Stimulated activated CD4-positive, alpha-beta T cell treated with anti-CD3 and anti-CD28 coated beads, Interleukin-12 subunit alpha, Interleukin-12 subunit beta, amount 100 ng/mL, for 4 hours (primary cell): ENCODE measurements around the gene ITPKA.
A peak's percentile ranks its signal among the peaks of the same experiment; 100 is the strongest.
"Not testable (repeated sequence)": the region's sequence is repeated elsewhere in the genome, so short reads cannot be mapped to it uniquely, and the experiment has no call there.

Experiments
- DNase-seq: peaks from one replicate; pipeline ENCODE4 v3.0.0-alpha.2; 2020

ITPKA gene

GRCh38 chr15:41493205-41493901, at the start of gene ITPKA:
Gene ITPKA, plus strand, starts transcription at chr15:41493874. Its CDS starts 54 bp downstream, at chr15:41493928.
- DNase-seq: peak; percentile 92

- DNase-seq: no peak
Observed at GRCh38 chr15:41445399-41445798, 48.3 kb upstream of the ITPKA start.

- DNase-seq: no peak
Observed at GRCh38 chr15:41462084-41462795, 31.4 kb upstream of the ITPKA start.

- no peak for DNase-seq
Observed at GRCh38 chr15:41464889-41465580, 28.6 kb upstream of the ITPKA start.

- DNase-seq: no peak
Observed at GRCh38 chr15:41465822-41466421, 27.8 kb upstream of the ITPKA start.

GRCh38 chr15:41466711-41467110, 27.0 kb upstream of the ITPKA start:
- DNase-seq: no peak

- DNase-seq: not testable (repeated sequence)
Observed at GRCh38 chr15:41469644-41470043, 24.0 kb upstream of the ITPKA start.

- DNase-seq: no peak
Observed at GRCh38 chr15:41473418-41473817, 20.3 kb upstream of the ITPKA start.

GRCh38 chr15:41474436-41474835, 19.2 kb upstream of the ITPKA start:
- DNase-seq: no peak

GRCh38 chr15:41474941-41475340, 18.7 kb upstream of the ITPKA start:
- no peak for DNase-seq

GRCh38 chr15:41476416-41477048, 17.1 kb upstream of the ITPKA start:
- no peak for DNase-seq

GRCh38 chr15:41480396-41481140, 13.1 kb upstream of the ITPKA start:
- DNase-seq: no peak

- no peak for DNase-seq
Observed at GRCh38 chr15:41482110-41482877, 11.4 kb upstream of the ITPKA start.

- no peak for DNase-seq
Observed at GRCh38 chr15:41483115-41483514, 10.6 kb upstream of the ITPKA start.

GRCh38 chr15:41483519-41483918, 10.2 kb upstream of the ITPKA start:
- DNase-seq: no peak

GRCh38 chr15:41484937-41485625, 8.6 kb upstream of the ITPKA start:
- no peak for DNase-seq

GRCh38 chr15:41486286-41486685, 7.4 kb upstream of the ITPKA start:
- DNase-seq: no peak

- DNase-seq: no peak
Observed at GRCh38 chr15:41487381-41487780, 6.3 kb upstream of the ITPKA start.

GRCh38 chr15:41487802-41488201, 5.9 kb upstream of the ITPKA start:
- no peak for DNase-seq

GRCh38 chr15:41489641-41490040, 4.0 kb upstream of the ITPKA start:
- DNase-seq: no peak

- DNase-seq: no peak
Observed at GRCh38 chr15:41490355-41490754, 3.3 kb upstream of the ITPKA start.
